Epithelial cell of proximal tubule (primary cell): ENCODE measurements around the gene UBE2R2. TPM values are rescaled to one million over a fixed set of nuclear protein-coding genes. Genes with fewer than 3 reads are reported as not detected.
A peak's percentile ranks its signal among the peaks of the same experiment; 100 is the strongest.

Experiments
- DNase-seq: peaks from one replicate; pipeline ENCODE4 v3.0.0-alpha.2; 2011; ENCODE audit warnings: low read depth
- H3K4me3 ChIP-seq: 2 replicates; pipeline ENCODE4 v1.5.1; 2011; ENCODE audit warnings: low read depth, mild to moderate bottlenecking, low read length
- CTCF ChIP-seq: conservative IDR thresholded peaks from 2 replicates; pipeline ENCODE4 v1.5.1; 2012; ENCODE audit warnings: low read depth, mild to moderate bottlenecking, low read length
- total RNA-seq: library from RNA; depleted of rRNA; stranded (reverse); fragments of >200 nt; gene quantifications from 2 replicates; pipeline ENCODE4 v1.2.3, GENCODE V29; 2015

Gene UBE2R2
- total RNA-seq, 1 donor from 2014 or later: 27.4 TPM

- no peak for TF ChIP-seq CTCF
- no peak overlapping the region for H3K4me3 ChIP-seq
- no peak for DNase-seq
Observed at GRCh38 chr9:33939924-33940874, 123.2 kb downstream of the UBE2R2 start.

- no peak overlapping the region for H3K4me3 ChIP-seq
- DNase-seq: no peak
- peak; percentile 26 for TF ChIP-seq CTCF
Observed at GRCh38 chr9:33942471-33943083, 125.6 kb downstream of the UBE2R2 start.

GRCh38 chr9:33943389-33943788 lies 126.4 kb downstream of the UBE2R2 start:
- H3K4me3 ChIP-seq: no peak overlapping the region
- no peak for DNase-seq
- TF ChIP-seq CTCF: no peak

- TF ChIP-seq CTCF: no peak
- peak; percentile 92 for DNase-seq
- H3K4me3 ChIP-seq: no peak overlapping the region
Observed at GRCh38 chr9:33946779-33947535, 130.0 kb downstream of the UBE2R2 start.

- DNase-seq: no peak
- H3K4me3 ChIP-seq: no peak overlapping the region
- no peak for TF ChIP-seq CTCF
Observed at GRCh38 chr9:33950371-33950770, 133.4 kb downstream of the UBE2R2 start.

GRCh38 chr9:33952066-33952465 lies 135.1 kb downstream of the UBE2R2 start:
- TF ChIP-seq CTCF: no peak
- H3K4me3 ChIP-seq: no peak overlapping the region
- DNase-seq: no peak
